ENCODE data around the gene KCNAB1. TPM values are rescaled to one million over a fixed set of nuclear protein-coding genes. Genes with fewer than 3 reads are reported as not detected.

KCNAB1 gene
- total and polyA plus RNA-seq, 10 of the 15 experiments (the other 5 are each of a cell fraction or from before 2014, with no cell fraction given) = 0.11 to 0.69 (median 0.43) TPM; not detected in 6

- CTCF ChIA-PET = interaction anchor here (0.8 kb wide), 1 partner anchor 187 kb away, joined by 3 read pairs; no protein-coding TSS in a partner anchor
- no peaks in the 10 kb centered on the region for H3K27me3 ChIP-seq (replicated peaks in 1 of 2; ENCODE audit: control insufficient read depth in 2 of 2, insufficient read depth in 2 of 2, low read length in 1 of 2)
- FAIRE-seq (no peak), DNase-seq (ENCODE audit: low read depth, low spot score) (no peak), ATAC-seq (no peak)
- H4K20me1 ChIP-seq (ENCODE audit: control insufficient read depth, insufficient read depth) = no peaks in the 10 kb centered on the region
- H3K9ac ChIP-seq (ENCODE audit: control insufficient read depth, insufficient read depth, low read length) = no peak overlapping the region
- no peaks in the 10 kb centered on the region for H3K36me3 ChIP-seq (ENCODE audit: control insufficient read depth in 2 of 2, insufficient read depth in 2 of 2, low read length in 1 of 2)
- H3K4me3 ChIP-seq = no peak overlapping the region
- SMC1A ChIA-PET (ENCODE audit: uncharacterized antibody, unreplicated experiment) = no interaction called here
- H2AFZ ChIP-seq (ENCODE audit: control insufficient read depth, low read depth, low read length) = no peak overlapping the region
- H3K27ac ChIP-seq (ENCODE audit: control insufficient read depth, insufficient read depth) = no peak overlapping the region
- intact Hi-C loops (cut with micrococcal nuclease; ENCODE audit: unreplicated experiment) = no loop called here
- H3K4me1 ChIP-seq (ENCODE audit: control insufficient read depth, insufficient read depth, low read length) = no peaks in the 10 kb centered on the region
- WGBS (ENCODE audit: insufficient coverage, insufficient replicate concordance, low lambda C conversion rate, missing lambda C conversion rate) = 22% methylated on average over 4 of the region's 4 CpGs
- BruUV-seq (replicated peaks) = no TSS peak
- no peaks in the 10 kb centered on the region for H3K9me3 ChIP-seq (replicated peaks; ENCODE audit: control insufficient read depth, insufficient read depth, low read length)
- H3K4me2 ChIP-seq (ENCODE audit: control insufficient read depth, insufficient read depth) = no peak overlapping the region
- H3K79me2 ChIP-seq (ENCODE audit: control insufficient read depth, insufficient read depth, low read length) = no peaks in the 10 kb centered on the region
- in situ Hi-C loops (cut with MboI) = no loop called here
- TF ChIP-seq SPI1 (IDR thresholded peaks at IDR 0.05; ENCODE audit: borderline replicate concordance, insufficient read depth, low read depth, low read length) (no peak), RBBP5 (conservative IDR thresholded peaks at IDR 0.05) (no peak), NR2F1 (conservative IDR thresholded peaks at IDR 0.05) (no peak), SREBF1 (IDR thresholded peaks at IDR 0.05; ENCODE audit: low read length) (no peak), ZNF687 (IDR thresholded peaks at IDR 0.05) (no peak), ZBTB33 (IDR thresholded peaks at IDR 0.05) (no peak), IRF3 (IDR thresholded peaks at IDR 0.05) (no peak), CREM (IDR thresholded peaks at IDR 0.05; ENCODE audit: low read depth) (no peak), ESRRA (IDR thresholded peaks at IDR 0.05; ENCODE audit: low read length) (no peak), ZNF622 (IDR thresholded peaks at IDR 0.05) (no peak), WRNIP1 (IDR thresholded peaks at IDR 0.05; ENCODE audit: borderline replicate concordance, low read depth, low read length) (no peak), ZBTB4 (CRISPR knock-in tag; IDR thresholded peaks at IDR 0.05) (no peak), NRF1 (conservative IDR thresholded peaks at IDR 0.05; ENCODE audit: low read depth, low read length) (no peak), FOS (IDR thresholded peaks at IDR 0.05; ENCODE audit: borderline replicate concordance, extremely low read depth, insufficient read length) (no peak)
- POLR2A ChIA-PET = no interaction called here
- RAD21 ChIA-PET (ENCODE audit: unreplicated experiment) = no interaction called here
Measured at GRCh38 chr3:156321945-156322344, 201.6 kb downstream of the KCNAB1 start.
